GM21825 (cell line): ENCODE results near the gene TSGA10IP.

Source experiments
- ATAC-seq: cut with Tn5 transposase; IDR thresholded peaks from one replicate; pipeline ENCODE4 v1.9.1; 2021; ENCODE audit warnings: mild to moderate bottlenecking, moderate library complexity; ENCODE audit not compliant: unreplicated experiment

TSGA10IP gene

GRCh38 chr11:66003291-66003690, 58.0 kb downstream of the TSGA10IP start:
- ATAC-seq: no peak

GRCh38 chr11:66004186-66004585, 58.9 kb downstream of the TSGA10IP start:
- ATAC-seq: no peak

GRCh38 chr11:66006134-66006890, 61.0 kb downstream of the TSGA10IP start:
- no peak for ATAC-seq

GRCh38 chr11:66006891-66007176, 61.6 kb downstream of the TSGA10IP start:
- no peak for ATAC-seq

- no peak for ATAC-seq
Measured at GRCh38 chr11:66007201-66007634, 61.9 kb downstream of the TSGA10IP start.

- ATAC-seq: no peak
Measured at GRCh38 chr11:66008095-66008467, 62.8 kb downstream of the TSGA10IP start.

- no peak for ATAC-seq
Measured at GRCh38 chr11:66008468-66009101, 63.3 kb downstream of the TSGA10IP start.
